HCT116 (cell line): ENCODE results near the gene RPS6KC1. TPM values are rescaled to one million over a fixed set of nuclear protein-coding genes. Genes with fewer than 3 reads are reported as not detected.

Experiments
- ATAC-seq: fragments of 200-7000 bp; cut with Tn5 transposase; 2 replicates; pipeline ENCODE4 v1.9.1; 2020; ENCODE audit warnings: mild to moderate bottlenecking, moderate library complexity
- BruUV-seq: library from RNA; stranded (reverse); fragments of 400-500 nt; replicated peaks from 2 replicates; lab custom pipeline; 2021; lab: Mats Ljungman, UMichigan
- CTCF ChIA-PET: fragments of 300-600 bp; sonication (Branson Sonifier 250); formaldehyde crosslinking; loops from one replicate; lab custom pipeline; 2021; ENCODE audit warnings: antibody characterized with exemption; lab: Charles Lee
- POLR2A ChIA-PET: fragments of 300-600, 350-600 bp; sonication (Branson Sonifier 250); formaldehyde crosslinking; loops from one replicate; lab custom pipeline; 2021; ENCODE audit warnings: antibody characterized with exemption; lab: Charles Lee
- RAD21 ChIA-PET, 2 experiments: fragments of 300-600 bp; sonication (Branson Sonifier 250); formaldehyde crosslinking; loops; one replicate each; lab custom pipeline; 2023; ENCODE audit warnings: low total read pairs in 2 of 2; ENCODE audit not compliant: uncharacterized antibody in 2 of 2, unreplicated experiment in 2 of 2, low non-redundant PET in 1 of 2; lab: Charles Lee
- DNase-seq: peaks from one replicate; pipeline ENCODE4 v3.0.0-alpha.2; 2010; ENCODE audit warnings: low read depth, low spot score
- H2AFZ ChIP-seq: fragments of 200-600 bp; shearing (Covaris generic), sonication (generic); 2 replicates; pipeline ENCODE4 v1.6.1; 2017; ENCODE audit warnings: low read depth, mixed run types, mixed read lengths, antibody characterized with exemption, low read length; ENCODE audit not compliant: poor library complexity, severe bottlenecking
- H3K27ac ChIP-seq: 2 replicates; pipeline ENCODE4 v1.5.1; 2012; ENCODE audit warnings: low read depth, low read length
- H3K27me3 ChIP-seq: fragments of 200-600 bp; sonication (generic); 2 replicates; pipeline ENCODE4 v1.6.1; 2016; ENCODE audit warnings: mixed run types, low read length, mixed read lengths; ENCODE audit not compliant: insufficient read depth
- H3K36me3 ChIP-seq, 2 experiments: fragments of 200-500 bp in 1 of 2; fragments of 200-600 bp in 1 of 2; sonication (Bioruptor generic) in 1 of 2; sonication (generic) in 1 of 2; 2 replicates each; pipeline versions ENCODE4 v1.5.1 to v1.6.1; 2014 to 2016; ENCODE audit warnings: low read length in 2 of 2, inconsistent platforms in 1 of 2, mixed read lengths in 1 of 2, mixed run types in 1 of 2; ENCODE audit not compliant: insufficient read depth in 2 of 2, control insufficient read depth in 1 of 2
- H3K4me1 ChIP-seq, 2 experiments: fragments of 200-600 bp in 1 of 2; sonication (generic) in 1 of 2; 2 replicates each; pipeline versions ENCODE4 v1.5.1 to v1.6.1; 2012 to 2017; ENCODE audit warnings: low read length in 2 of 2, inconsistent platforms in 1 of 2, mild to moderate bottlenecking in 1 of 2, mixed read lengths in 1 of 2, mixed run types in 1 of 2, moderate library complexity in 1 of 2; ENCODE audit not compliant: insufficient read depth in 2 of 2, control insufficient read depth in 1 of 2
- H3K4me2 ChIP-seq: fragments of 200-600 bp; sonication (generic); 2 replicates; pipeline ENCODE4 v1.6.1; 2017; ENCODE audit warnings: mixed run types, low read length, mixed read lengths
- H3K4me3 ChIP-seq, 2 experiments: fragments of 200-600 bp in 1 of 2; sonication (generic) in 1 of 2; replicated peaks in 1 of 2; 2 replicates each; pipeline ENCODE4 v1.5.1; 2011 to 2016; ENCODE audit warnings: low read length in 2 of 2, control low read depth in 1 of 2, low read depth in 1 of 2, mild to moderate bottlenecking in 1 of 2, mixed read lengths in 1 of 2, mixed run types in 1 of 2
- H3K79me2 ChIP-seq: fragments of 200-600 bp; sonication (generic); 2 replicates; pipeline ENCODE4 v1.6.1; 2017; ENCODE audit warnings: mild to moderate bottlenecking, mixed run types, low read length, moderate library complexity, mixed read lengths; ENCODE audit not compliant: insufficient read depth
- H3K9ac ChIP-seq: fragments of 200-600 bp; sonication (generic); 2 replicates; pipeline ENCODE4 v1.6.1; 2016; ENCODE audit warnings: low read length, mixed read lengths
- H3K9me2 ChIP-seq: fragments of 200-600 bp; sonication (generic), shearing (Covaris generic); 2 replicates; pipeline ENCODE4 v1.6.1; 2017; ENCODE audit warnings: mixed run types, mild to moderate bottlenecking, moderate library complexity; ENCODE audit not compliant: insufficient read depth
- H3K9me3 ChIP-seq, 2 experiments: fragments of 200-500 bp in 1 of 2; fragments of 200-600 bp in 1 of 2; sonication (Bioruptor generic) in 1 of 2; sonication (generic) in 1 of 2; 2 replicates each; pipeline ENCODE4 v1.6.1; 2014 to 2017; ENCODE audit warnings: low read length in 2 of 2, mixed read lengths in 2 of 2, inconsistent platforms in 1 of 2, low read depth in 1 of 2, mild to moderate bottlenecking in 1 of 2, mixed run types in 1 of 2, moderate library complexity in 1 of 2; ENCODE audit not compliant: control insufficient read depth in 1 of 2, insufficient read depth in 1 of 2
- H4K20me1 ChIP-seq: fragments of 200-600 bp; sonication (generic), shearing (Covaris generic); 2 replicates; pipeline ENCODE4 v1.6.1; 2017; ENCODE audit warnings: mixed run types, mild to moderate bottlenecking, moderate library complexity; ENCODE audit not compliant: insufficient read depth
- EZH2phosphoT487 ChIP-seq: fragments of 200-600 bp; IDR thresholded peaks from 2 replicates; pipeline ENCODE4 v1.6.1; 2018; ENCODE audit warnings: antibody characterized with exemption, borderline replicate concordance
- YY1 ChIP-seq: IDR thresholded peaks from 2 replicates; pipeline ENCODE4 v1.6.1; 2011; ENCODE audit warnings: low read length, low read depth, moderate library complexity, mild to moderate bottlenecking; ENCODE audit not compliant: insufficient replicate concordance; ENCODE audit errors: extremely low read depth
- ZNF274 ChIP-seq: fragments of 200-500 bp; sonication (Bioruptor generic); IDR thresholded peaks from 2 replicates; pipeline ENCODE4 v1.6.1; 2014; ENCODE audit warnings: mild to moderate bottlenecking, low read depth, low read length, inconsistent platforms
- intact Hi-C: fragments of 100-400 bp; cut with micrococcal nuclease; formaldehyde crosslinking; loops from 2 replicates; pipeline ENCODE4 v1.10.0; 2022
- total RNA-seq: library from RNA; stranded (reverse); gene quantifications from one replicate; pipeline ENCODE4 v1.2.1, GENCODE V29; 2021; ENCODE audit not compliant: unreplicated experiment
- TF ChIP-seq, protein P1 (sequence below): IDR thresholded peaks from 2 replicates; pipeline ENCODE4 v1.6.1; 2012; ENCODE audit warnings: low read depth
- TF ChIP-seq, protein P2 (sequence below), 3 experiments: fragments of 200-600 bp in 1 of 3; sonication (generic) in 1 of 3; IDR thresholded peaks in 2 of 3; conservative IDR thresholded peaks in 1 of 3; 2 replicates each; pipeline ENCODE4 v1.5.1; 2012 to 2017; ENCODE audit warnings: low read depth in 2 of 3, low read length in 2 of 3, antibody characterized with exemption in 1 of 3, borderline replicate concordance in 1 of 3, control low read depth in 1 of 3, mild to moderate bottlenecking in 1 of 3, mixed read lengths in 1 of 3, mixed run types in 1 of 3, moderate library complexity in 1 of 3; ENCODE audit not compliant: insufficient read depth in 1 of 3

The RPS6KC1 gene
- total RNA-seq, 1 experiment from 2014 or later, result 15.9 TPM

GRCh38 chr1:213067352-213067751, 16.3 kb downstream of the RPS6KC1 start:
- DNase-seq, result no peak
- Histone ChIP-seq H3K9me2 (no peaks in the 10 kb centered on the region), H3K36me3 (no peaks in the 10 kb centered on the region), H3K4me1 (no peaks in the 10 kb centered on the region), H3K9me3 (no peaks in the 10 kb centered on the region), H3K27ac (no peak overlapping the region), H3K4me3 (no peak overlapping the region), H4K20me1 (no peaks in the 10 kb centered on the region), H3K79me2 (peaks cover 20% of the 10 kb centered on the region), H2AFZ (no peak overlapping the region), H3K27me3 (no peaks in the 10 kb centered on the region), H3K4me2 (no peak overlapping the region), H3K9ac (no peak overlapping the region)
- ChIA-PET POLR2A (no interaction called here), RAD21 (no interaction called here), CTCF (no interaction called here)
- TF ChIP-seq YY1 (no peak), ZNF274 (no peak), EZH2phosphoT487 (no peak)
- TF ChIP-seq, protein P1, sequence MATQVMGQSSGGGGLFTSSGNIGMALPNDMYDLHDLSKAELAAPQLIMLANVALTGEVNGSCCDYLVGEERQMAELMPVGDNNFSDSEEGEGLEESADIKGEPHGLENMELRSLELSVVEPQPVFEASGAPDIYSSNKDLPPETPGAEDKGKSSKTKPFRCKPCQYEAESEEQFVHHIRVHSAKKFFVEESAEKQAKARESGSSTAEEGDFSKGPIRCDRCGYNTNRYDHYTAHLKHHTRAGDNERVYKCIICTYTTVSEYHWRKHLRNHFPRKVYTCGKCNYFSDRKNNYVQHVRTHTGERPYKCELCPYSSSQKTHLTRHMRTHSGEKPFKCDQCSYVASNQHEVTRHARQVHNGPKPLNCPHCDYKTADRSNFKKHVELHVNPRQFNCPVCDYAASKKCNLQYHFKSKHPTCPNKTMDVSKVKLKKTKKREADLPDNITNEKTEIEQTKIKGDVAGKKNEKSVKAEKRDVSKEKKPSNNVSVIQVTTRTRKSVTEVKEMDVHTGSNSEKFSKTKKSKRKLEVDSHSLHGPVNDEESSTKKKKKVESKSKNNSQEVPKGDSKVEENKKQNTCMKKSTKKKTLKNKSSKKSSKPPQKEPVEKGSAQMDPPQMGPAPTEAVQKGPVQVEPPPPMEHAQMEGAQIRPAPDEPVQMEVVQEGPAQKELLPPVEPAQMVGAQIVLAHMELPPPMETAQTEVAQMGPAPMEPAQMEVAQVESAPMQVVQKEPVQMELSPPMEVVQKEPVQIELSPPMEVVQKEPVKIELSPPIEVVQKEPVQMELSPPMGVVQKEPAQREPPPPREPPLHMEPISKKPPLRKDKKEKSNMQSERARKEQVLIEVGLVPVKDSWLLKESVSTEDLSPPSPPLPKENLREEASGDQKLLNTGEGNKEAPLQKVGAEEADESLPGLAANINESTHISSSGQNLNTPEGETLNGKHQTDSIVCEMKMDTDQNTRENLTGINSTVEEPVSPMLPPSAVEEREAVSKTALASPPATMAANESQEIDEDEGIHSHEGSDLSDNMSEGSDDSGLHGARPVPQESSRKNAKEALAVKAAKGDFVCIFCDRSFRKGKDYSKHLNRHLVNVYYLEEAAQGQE, result no peak
- TF ChIP-seq, protein P2, sequence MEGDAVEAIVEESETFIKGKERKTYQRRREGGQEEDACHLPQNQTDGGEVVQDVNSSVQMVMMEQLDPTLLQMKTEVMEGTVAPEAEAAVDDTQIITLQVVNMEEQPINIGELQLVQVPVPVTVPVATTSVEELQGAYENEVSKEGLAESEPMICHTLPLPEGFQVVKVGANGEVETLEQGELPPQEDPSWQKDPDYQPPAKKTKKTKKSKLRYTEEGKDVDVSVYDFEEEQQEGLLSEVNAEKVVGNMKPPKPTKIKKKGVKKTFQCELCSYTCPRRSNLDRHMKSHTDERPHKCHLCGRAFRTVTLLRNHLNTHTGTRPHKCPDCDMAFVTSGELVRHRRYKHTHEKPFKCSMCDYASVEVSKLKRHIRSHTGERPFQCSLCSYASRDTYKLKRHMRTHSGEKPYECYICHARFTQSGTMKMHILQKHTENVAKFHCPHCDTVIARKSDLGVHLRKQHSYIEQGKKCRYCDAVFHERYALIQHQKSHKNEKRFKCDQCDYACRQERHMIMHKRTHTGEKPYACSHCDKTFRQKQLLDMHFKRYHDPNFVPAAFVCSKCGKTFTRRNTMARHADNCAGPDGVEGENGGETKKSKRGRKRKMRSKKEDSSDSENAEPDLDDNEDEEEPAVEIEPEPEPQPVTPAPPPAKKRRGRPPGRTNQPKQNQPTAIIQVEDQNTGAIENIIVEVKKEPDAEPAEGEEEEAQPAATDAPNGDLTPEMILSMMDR (IDR thresholded peaks at IDR 0.05 in 2 of 3, conservative IDR thresholded peaks at IDR 0.05 in 1 of 3; ENCODE audit: borderline replicate concordance in 1 of 3, insufficient read depth in 1 of 3, low read depth in 2 of 3, low read length in 2 of 3), result no peak
- no TSS peak for BruUV-seq
- intact Hi-C loops, result no loop called here
- ATAC-seq, result no peak
